ENCODE measurements around the gene RAB11FIP4.

RAB11FIP4 gene

GRCh38 chr17:31467502-31468256 is 76.2 kb downstream of the RAB11FIP4 start:
- H3K4me3 ChIP-seq (ENCODE audit: low read depth, low read length): no peak overlapping the region
- H3K27me3 ChIP-seq (ENCODE audit: control insufficient read depth, insufficient read depth, low read length): no peaks in the 10 kb centered on the region
- peak overlapping the region; percentile 50; the same call in 1 of the 2 replicates for H3K27ac ChIP-seq (ENCODE audit: low read depth, low read length)
- H3K9ac ChIP-seq (ENCODE audit: low read length): peak overlapping the region; percentile 11
- peaks cover 31% of the 10 kb centered on the region for H3K4me1 ChIP-seq (ENCODE audit: control insufficient read depth, insufficient read depth, low read length)
- H3K36me3 ChIP-seq (ENCODE audit: control insufficient read depth, insufficient read depth, low read length): no peaks in the 10 kb centered on the region
- no peaks in the 10 kb centered on the region for H3K9me3 ChIP-seq (ENCODE audit: control insufficient read depth, insufficient read depth, low read depth, low read length)

DNA sequence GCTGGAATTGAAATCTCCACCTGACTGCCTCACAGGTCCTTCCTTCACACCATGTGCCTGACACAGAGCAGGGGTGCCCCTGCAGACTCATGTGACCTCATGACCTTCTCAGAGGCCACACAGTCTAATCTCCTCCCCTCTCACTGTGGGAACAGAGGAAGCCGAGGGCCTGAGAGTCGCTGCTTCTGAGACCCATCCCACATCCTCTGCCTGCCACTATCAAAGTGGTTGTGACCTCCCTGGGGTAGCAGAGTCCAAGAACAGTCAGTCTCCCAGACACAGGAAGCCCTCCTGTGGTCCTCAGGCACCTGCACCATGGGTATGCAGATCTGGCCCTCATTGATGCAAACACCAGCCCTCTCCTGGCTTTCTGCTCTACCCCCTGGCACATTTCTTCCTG is 78.5 kb downstream of the RAB11FIP4 start:
- Histone ChIP-seq H3K27me3 (ENCODE audit: control insufficient read depth, insufficient read depth, low read length) (no peaks in the 10 kb centered on the region), H3K9ac (ENCODE audit: low read length) (no peak overlapping the region), H3K4me3 (ENCODE audit: low read depth, low read length) (no peak overlapping the region), H3K27ac (ENCODE audit: low read depth, low read length) (no peak overlapping the region), H3K4me1 (ENCODE audit: control insufficient read depth, insufficient read depth, low read length) (peaks cover 31% of the 10 kb centered on the region), H3K9me3 (ENCODE audit: control insufficient read depth, insufficient read depth, low read depth, low read length) (no peaks in the 10 kb centered on the region), H3K36me3 (ENCODE audit: control insufficient read depth, insufficient read depth, low read length) (no peaks in the 10 kb centered on the region)

DNA sequence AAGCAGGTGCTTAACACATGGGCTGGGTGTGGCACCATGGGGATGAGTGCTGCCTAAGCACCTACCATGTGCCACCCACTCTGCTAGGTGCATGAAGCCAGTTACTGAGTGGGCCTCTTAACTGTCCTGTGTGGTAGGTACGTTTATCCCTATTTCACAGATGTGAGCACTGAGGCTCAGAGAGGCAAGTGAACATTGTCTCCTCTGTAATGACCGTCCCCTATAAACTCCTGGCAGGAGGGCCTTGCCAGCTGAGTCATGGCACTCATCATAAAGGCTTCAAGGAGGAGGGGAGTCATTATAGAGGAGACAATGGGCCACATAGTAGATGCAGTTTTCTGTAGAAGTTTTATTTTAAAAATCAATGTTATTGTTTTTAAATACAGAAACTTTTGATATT is 79.1 kb downstream of the RAB11FIP4 start:
- no peaks in the 10 kb centered on the region for H3K36me3 ChIP-seq (ENCODE audit: control insufficient read depth, insufficient read depth, low read length)
- H3K4me3 ChIP-seq (ENCODE audit: low read depth, low read length): no peak overlapping the region
- no peaks in the 10 kb centered on the region for H3K27me3 ChIP-seq (ENCODE audit: control insufficient read depth, insufficient read depth, low read length)
- no peaks in the 10 kb centered on the region for H3K9me3 ChIP-seq (ENCODE audit: control insufficient read depth, insufficient read depth, low read depth, low read length)
- peaks cover 31% of the 10 kb centered on the region for H3K4me1 ChIP-seq (ENCODE audit: control insufficient read depth, insufficient read depth, low read length)
- H3K27ac ChIP-seq (ENCODE audit: low read depth, low read length): no peak overlapping the region
- no peak overlapping the region for H3K9ac ChIP-seq (ENCODE audit: low read length)

DNA sequence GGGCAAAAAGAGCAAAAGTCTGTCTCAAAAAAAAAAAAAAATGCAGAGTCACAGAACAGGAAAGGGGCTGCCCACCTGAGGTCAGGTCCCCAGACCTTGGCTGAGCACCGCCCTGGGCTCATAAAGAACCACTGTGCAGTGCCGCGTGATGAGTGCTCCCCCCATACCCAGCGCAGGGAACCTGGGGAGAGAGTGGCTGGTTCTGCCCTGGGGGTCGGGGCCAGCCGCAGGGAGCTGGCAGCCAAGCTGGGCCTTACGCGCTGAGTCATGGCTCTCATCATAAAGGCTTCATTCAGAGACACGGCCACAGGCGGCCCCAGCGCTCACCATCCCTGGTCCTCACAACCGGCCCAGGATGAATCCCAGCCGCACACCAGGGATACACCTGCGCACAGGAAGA is 80.7 kb downstream of the RAB11FIP4 start:
- H3K4me3 ChIP-seq (ENCODE audit: low read depth, low read length): no peak overlapping the region
- H3K27me3 ChIP-seq (ENCODE audit: control insufficient read depth, insufficient read depth, low read length): no peaks in the 10 kb centered on the region
- H3K36me3 ChIP-seq (ENCODE audit: control insufficient read depth, insufficient read depth, low read length): no peaks in the 10 kb centered on the region
- peaks cover 31% of the 10 kb centered on the region for H3K4me1 ChIP-seq (ENCODE audit: control insufficient read depth, insufficient read depth, low read length)
- no peaks in the 10 kb centered on the region for H3K9me3 ChIP-seq (ENCODE audit: control insufficient read depth, insufficient read depth, low read depth, low read length)
- H3K27ac ChIP-seq (ENCODE audit: low read depth, low read length): no peak overlapping the region
- no peak overlapping the region for H3K9ac ChIP-seq (ENCODE audit: low read length)

DNA sequence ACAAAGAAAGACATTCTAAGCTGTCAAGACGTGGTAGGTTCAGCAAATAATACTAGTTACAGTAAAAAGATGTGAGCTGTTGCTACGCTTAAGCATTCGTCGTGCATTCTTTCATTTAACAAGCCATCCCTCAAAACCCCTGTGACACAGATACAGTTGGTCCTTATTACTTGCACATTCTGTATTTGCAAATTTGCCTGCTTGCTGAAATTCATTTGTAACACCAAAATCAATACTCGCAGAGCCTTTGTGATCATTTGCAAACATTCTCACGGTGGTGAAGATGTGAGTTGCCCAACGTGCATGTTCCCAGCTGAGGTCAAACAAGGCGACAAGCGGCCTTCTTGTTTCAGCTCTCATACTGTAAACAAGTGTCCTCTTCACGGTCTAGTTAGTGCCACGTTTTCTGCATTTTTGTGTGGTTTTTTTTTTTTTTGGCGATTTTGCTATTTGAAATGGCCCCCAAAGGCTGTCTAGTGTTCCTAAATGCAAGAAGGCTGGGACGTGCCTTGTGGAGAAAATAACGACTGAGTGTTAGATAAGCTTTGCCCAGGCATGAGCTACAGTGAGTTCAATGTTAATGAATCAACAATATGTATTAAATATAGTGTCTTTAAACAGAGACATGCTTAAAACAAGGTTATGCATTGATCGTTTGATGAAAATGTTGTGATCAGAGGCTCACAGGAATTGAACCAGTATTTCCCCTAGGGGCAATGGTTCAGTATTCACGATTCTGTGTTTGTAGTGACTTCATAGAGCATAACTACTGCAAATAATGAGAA is 84.1 kb downstream of the RAB11FIP4 start:
- no peak overlapping the region for H3K27ac ChIP-seq (ENCODE audit: low read depth, low read length)
- no peaks in the 10 kb centered on the region for H3K27me3 ChIP-seq (ENCODE audit: control insufficient read depth, insufficient read depth, low read length)
- H3K36me3 ChIP-seq (ENCODE audit: control insufficient read depth, insufficient read depth, low read length): no peaks in the 10 kb centered on the region
- peaks cover 12% of the 10 kb centered on the region for H3K4me1 ChIP-seq (ENCODE audit: control insufficient read depth, insufficient read depth, low read length)
- no peaks in the 10 kb centered on the region for H3K9me3 ChIP-seq (ENCODE audit: control insufficient read depth, insufficient read depth, low read depth, low read length)
- no peak overlapping the region for H3K4me3 ChIP-seq (ENCODE audit: low read depth, low read length)
- no peak overlapping the region for H3K9ac ChIP-seq (ENCODE audit: low read length)

GRCh38 chr17:31476525-31477416 is 85.3 kb downstream of the RAB11FIP4 start:
- H3K27ac ChIP-seq (ENCODE audit: low read depth, low read length): no peak overlapping the region
- H3K4me1 ChIP-seq (ENCODE audit: control insufficient read depth, insufficient read depth, low read length): peaks cover 5% of the 10 kb centered on the region; the same call in 1 of the 2 replicates
- no peak overlapping the region for H3K9ac ChIP-seq (ENCODE audit: low read length)
- no peaks in the 10 kb centered on the region for H3K36me3 ChIP-seq (ENCODE audit: control insufficient read depth, insufficient read depth, low read length)
- no peaks in the 10 kb centered on the region for H3K9me3 ChIP-seq (ENCODE audit: control insufficient read depth, insufficient read depth, low read depth, low read length)
- H3K27me3 ChIP-seq (ENCODE audit: control insufficient read depth, insufficient read depth, low read length): no peaks in the 10 kb centered on the region
- H3K4me3 ChIP-seq (ENCODE audit: low read depth, low read length): no peak overlapping the region

- Histone ChIP-seq H3K36me3 (ENCODE audit: control insufficient read depth, insufficient read depth, low read length) (no peaks in the 10 kb centered on the region), H3K9ac (ENCODE audit: low read length) (no peak overlapping the region), H3K27ac (ENCODE audit: low read depth, low read length) (no peak overlapping the region), H3K9me3 (ENCODE audit: control insufficient read depth, insufficient read depth, low read depth, low read length) (no peaks in the 10 kb centered on the region), H3K4me3 (ENCODE audit: low read depth, low read length) (no peak overlapping the region), H3K4me1 (ENCODE audit: control insufficient read depth, insufficient read depth, low read length) (no peaks in the 10 kb centered on the region), H3K27me3 (ENCODE audit: control insufficient read depth, insufficient read depth, low read length) (no peaks in the 10 kb centered on the region)
Measured at GRCh38 chr17:31477417-31478055, 86.1 kb downstream of the RAB11FIP4 start.

GRCh38 chr17:31479062-31479408 is 87.6 kb downstream of the RAB11FIP4 start:
- Histone ChIP-seq H3K27ac (ENCODE audit: low read depth, low read length) (no peak overlapping the region), H3K9ac (ENCODE audit: low read length) (no peak overlapping the region), H3K36me3 (ENCODE audit: control insufficient read depth, insufficient read depth, low read length) (no peaks in the 10 kb centered on the region), H3K4me1 (ENCODE audit: control insufficient read depth, insufficient read depth, low read length) (no peaks in the 10 kb centered on the region), H3K27me3 (ENCODE audit: control insufficient read depth, insufficient read depth, low read length) (no peaks in the 10 kb centered on the region), H3K4me3 (ENCODE audit: low read depth, low read length) (no peak overlapping the region), H3K9me3 (ENCODE audit: control insufficient read depth, insufficient read depth, low read depth, low read length) (no peaks in the 10 kb centered on the region)

GRCh38 chr17:31479524-31479923 is 88.0 kb downstream of the RAB11FIP4 start:
- H3K27me3 ChIP-seq (ENCODE audit: control insufficient read depth, insufficient read depth, low read length): no peaks in the 10 kb centered on the region
- H3K9me3 ChIP-seq (ENCODE audit: control insufficient read depth, insufficient read depth, low read depth, low read length): no peaks in the 10 kb centered on the region
- H3K4me3 ChIP-seq (ENCODE audit: low read depth, low read length): no peak overlapping the region
- no peak overlapping the region for H3K27ac ChIP-seq (ENCODE audit: low read depth, low read length)
- no peaks in the 10 kb centered on the region for H3K4me1 ChIP-seq (ENCODE audit: control insufficient read depth, insufficient read depth, low read length)
- H3K9ac ChIP-seq (ENCODE audit: low read length): no peak overlapping the region
- no peaks in the 10 kb centered on the region for H3K36me3 ChIP-seq (ENCODE audit: control insufficient read depth, insufficient read depth, low read length)

- no peaks in the 10 kb centered on the region for H3K36me3 ChIP-seq (ENCODE audit: control insufficient read depth, insufficient read depth, low read length)
- no peak overlapping the region for H3K9ac ChIP-seq (ENCODE audit: low read length)
- no peaks in the 10 kb centered on the region for H3K4me1 ChIP-seq (ENCODE audit: control insufficient read depth, insufficient read depth, low read length)
- no peak overlapping the region for H3K4me3 ChIP-seq (ENCODE audit: low read depth, low read length)
- H3K9me3 ChIP-seq (ENCODE audit: control insufficient read depth, insufficient read depth, low read depth, low read length): no peaks in the 10 kb centered on the region
- H3K27me3 ChIP-seq (ENCODE audit: control insufficient read depth, insufficient read depth, low read length): no peaks in the 10 kb centered on the region
- H3K27ac ChIP-seq (ENCODE audit: low read depth, low read length): no peak overlapping the region
Measured at GRCh38 chr17:31480067-31480466, 88.6 kb downstream of the RAB11FIP4 start.
